ENCODE data around the gene PDXK. TPM values are rescaled to one million over a fixed set of nuclear protein-coding genes. Genes with fewer than 3 reads are reported as not detected.
A peak's percentile ranks its signal among the peaks of the same experiment; 100 is the strongest.

Gene PDXK
- total and polyA plus RNA-seq, 7 donors = 22.1 to 88.5 (median 26.0) TPM

GRCh38 chr21:43764576-43765495 is 45.9 kb downstream of the PDXK start:
- H3K4me1 ChIP-seq = peaks cover 0 to 23% (median 12%) of the 10 kb centered on the region in 4 donors
- peaks cover 0 to 12% (median 0%) of the 10 kb centered on the region in 4 donors for H3K36me3 ChIP-seq
- DNase-seq = no peak
- no peaks in the 10 kb centered on the region for H3K9me3 ChIP-seq
- no peak overlapping the region for H3K4me3 ChIP-seq
- TF ChIP-seq EP300 (IDR thresholded peaks at IDR 0.05) (no peak), POLR2AphosphoS5 (IDR thresholded peaks at IDR 0.05) (no peak)
- no peak overlapping the region for H3K27ac ChIP-seq
- intact Hi-C loops (cut with DNase I) = no loop called here
- 82 to 86% methylated on average over 19 of the region's 19 CpGs for WGBS, 2 donors
- H3K27me3 ChIP-seq = no peaks in the 10 kb centered on the region

DNA sequence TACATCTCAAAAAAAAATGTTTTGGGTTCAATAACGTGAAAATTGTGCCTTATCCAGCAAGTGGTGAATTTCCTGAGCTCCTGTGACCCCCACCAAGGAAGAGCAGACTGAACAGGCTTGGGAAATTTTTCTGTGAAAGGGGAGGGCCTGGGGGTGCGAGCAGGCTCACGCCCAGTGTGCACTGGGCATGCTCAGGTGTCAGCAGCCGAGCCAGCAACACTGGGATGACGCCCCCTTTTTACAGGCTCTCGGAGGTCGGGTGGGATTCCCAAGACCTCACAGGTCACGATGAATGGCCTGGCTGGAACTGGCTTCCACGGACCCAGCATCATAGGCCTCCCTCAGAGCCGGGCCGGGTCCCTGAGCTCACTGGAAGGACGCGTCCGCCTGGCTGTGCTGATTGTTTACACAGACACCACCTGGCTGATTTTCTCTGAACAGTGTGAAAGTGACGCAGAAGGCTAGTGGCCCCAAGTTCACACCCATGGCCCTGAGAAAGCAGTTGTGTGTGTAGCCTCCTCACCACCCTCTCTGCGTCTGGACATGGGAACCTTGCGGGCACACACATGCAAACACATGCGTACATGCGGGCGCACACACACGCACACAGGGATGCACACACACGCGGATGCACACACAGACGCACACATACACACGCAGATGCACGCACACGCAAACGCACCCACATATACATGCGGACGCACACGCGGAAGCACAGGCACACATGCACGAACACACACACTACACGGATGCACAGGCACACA is 48.0 kb downstream of the PDXK start:
- WGBS, 2 donors = 41 to 76% methylated on average over 34 of the region's 34 CpGs
- Histone ChIP-seq H3K27ac (peak overlapping the region in 1 of 4 donors; percentile 2), H3K36me3 (peaks cover 0 to 8% (median 0%) of the 10 kb centered on the region in 4 donors), H3K9me3 (no peaks in the 10 kb centered on the region), H3K4me3 (no peak overlapping the region), H3K4me1 (peaks cover 0 to 22% (median 12%) of the 10 kb centered on the region in 4 donors), H3K27me3 (no peaks in the 10 kb centered on the region)
- no peak for DNase-seq
- intact Hi-C loops (cut with DNase I) = no loop called here
- TF ChIP-seq, protein P1, sequence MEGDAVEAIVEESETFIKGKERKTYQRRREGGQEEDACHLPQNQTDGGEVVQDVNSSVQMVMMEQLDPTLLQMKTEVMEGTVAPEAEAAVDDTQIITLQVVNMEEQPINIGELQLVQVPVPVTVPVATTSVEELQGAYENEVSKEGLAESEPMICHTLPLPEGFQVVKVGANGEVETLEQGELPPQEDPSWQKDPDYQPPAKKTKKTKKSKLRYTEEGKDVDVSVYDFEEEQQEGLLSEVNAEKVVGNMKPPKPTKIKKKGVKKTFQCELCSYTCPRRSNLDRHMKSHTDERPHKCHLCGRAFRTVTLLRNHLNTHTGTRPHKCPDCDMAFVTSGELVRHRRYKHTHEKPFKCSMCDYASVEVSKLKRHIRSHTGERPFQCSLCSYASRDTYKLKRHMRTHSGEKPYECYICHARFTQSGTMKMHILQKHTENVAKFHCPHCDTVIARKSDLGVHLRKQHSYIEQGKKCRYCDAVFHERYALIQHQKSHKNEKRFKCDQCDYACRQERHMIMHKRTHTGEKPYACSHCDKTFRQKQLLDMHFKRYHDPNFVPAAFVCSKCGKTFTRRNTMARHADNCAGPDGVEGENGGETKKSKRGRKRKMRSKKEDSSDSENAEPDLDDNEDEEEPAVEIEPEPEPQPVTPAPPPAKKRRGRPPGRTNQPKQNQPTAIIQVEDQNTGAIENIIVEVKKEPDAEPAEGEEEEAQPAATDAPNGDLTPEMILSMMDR (IDR thresholded peaks at IDR 0.05) = no peak
- no peak for TF ChIP-seq POLR2AphosphoS5 (IDR thresholded peaks at IDR 0.05)
- no peak for TF ChIP-seq POLR2A (IDR thresholded peaks at IDR 0.05)
- no peak for TF ChIP-seq EP300 (IDR thresholded peaks at IDR 0.05)

DNA sequence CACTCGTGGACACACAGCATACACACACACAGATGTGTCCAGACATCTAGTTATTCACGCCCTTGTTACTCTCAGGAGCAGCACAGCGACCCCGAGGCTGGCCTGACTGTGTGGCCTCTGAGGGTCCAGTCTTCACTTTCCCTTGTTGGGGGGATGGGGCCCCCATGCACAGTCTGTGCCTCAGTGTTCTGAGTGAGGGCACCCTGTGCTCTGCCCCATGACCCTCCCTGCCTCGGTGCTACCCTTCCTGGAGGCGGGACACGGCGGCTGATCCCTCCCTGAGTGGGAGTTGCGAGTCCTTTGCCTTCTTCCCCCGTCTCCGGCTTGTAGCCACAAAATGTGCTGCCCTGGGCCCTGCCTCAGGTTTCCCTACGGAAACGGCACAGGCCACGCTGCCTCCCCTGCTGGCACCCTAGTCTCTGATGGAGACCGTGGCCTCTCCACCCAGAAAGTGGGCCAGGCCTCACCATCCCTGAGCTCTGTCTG is 48.6 kb downstream of the PDXK start:
- TF ChIP-seq, protein P1 (IDR thresholded peaks at IDR 0.05) = no peak
- TF ChIP-seq POLR2A (IDR thresholded peaks at IDR 0.05) (no peak), POLR2AphosphoS5 (IDR thresholded peaks at IDR 0.05) (no peak), EP300 (IDR thresholded peaks at IDR 0.05) (no peak)
- Histone ChIP-seq H3K4me3 (no peak overlapping the region), H3K4me1 (peaks cover 0 to 22% (median 12%) of the 10 kb centered on the region in 4 donors), H3K36me3 (peaks cover 0 to 7% (median 0%) of the 10 kb centered on the region in 4 donors), H3K9me3 (no peaks in the 10 kb centered on the region), H3K27ac (peak overlapping the region in 1 of 4 donors; percentile 41), H3K27me3 (no peaks in the 10 kb centered on the region)
- intact Hi-C loops (cut with DNase I) = no loop called here
- 64 to 84% methylated on average over 15 of the region's 15 CpGs for WGBS, 2 donors
- no peak for DNase-seq

- Histone ChIP-seq H3K27ac (peak overlapping the region in 1 of 4 donors; percentile 41), H3K27me3 (no peaks in the 10 kb centered on the region), H3K9me3 (no peaks in the 10 kb centered on the region), H3K4me3 (no peak overlapping the region), H3K4me1 (peaks cover 0 to 22% (median 12%) of the 10 kb centered on the region in 4 donors), H3K36me3 (peaks cover 2 to 10% (median 2%) of the 10 kb centered on the region in 4 donors)
- 48 to 66% methylated on average over 34 of the region's 34 CpGs for WGBS, 2 donors
- intact Hi-C loops (cut with DNase I) = no loop called here
- no peak for DNase-seq
- TF ChIP-seq, protein P1 (IDR thresholded peaks at IDR 0.05) = no peak
- peak in 1 of 4 donors; percentile 13 for TF ChIP-seq POLR2AphosphoS5 (IDR thresholded peaks at IDR 0.05)
These were observed 49.3 kb downstream of the PDXK start for GRCh38 chr21:43767984-43768867.

Measured in sigmoid colon (tissue), 7 donors.